Stimulated activated effector memory CD8-positive, alpha-beta T cell treated with anti-CD3 and anti-CD28 coated beads, Interleukin-12 subunit alpha, Interleukin-12 subunit beta, amount 100 ng/mL, for 72 hours (primary cell): ENCODE data around the gene KRT83.
"Not testable (repeated sequence)": the region's sequence is repeated elsewhere in the genome, so short reads cannot be mapped to it uniquely, and the experiment has no call there.

Experiments
- ATAC-seq: fragments of 150-1000 bp; cut with Tn5 transposase; 2 replicates; pipeline ENCODE4 v1.10.0; 2021
- DNase-seq, 2 donors: peaks; one replicate each; pipeline ENCODE4 v3.0.0; 2021 to 2022; ENCODE audit warnings: low spot score in 2 of 2
- H3K27ac Mint-ChIP-seq: one replicate; pipeline ENCODE4 v1.8.0; 2022; ENCODE audit warnings: mild to moderate bottlenecking, mixed read lengths
- H3K36me3 Mint-ChIP-seq: one replicate; pipeline ENCODE4 v1.8.0; 2022; ENCODE audit warnings: mild to moderate bottlenecking, mixed read lengths
- H3K4me1 Mint-ChIP-seq: one replicate; pipeline ENCODE4 v1.8.0; 2022; ENCODE audit warnings: mixed read lengths
- H3K4me3 Mint-ChIP-seq: one replicate; pipeline ENCODE4 v1.8.0; 2022; ENCODE audit warnings: mild to moderate bottlenecking, mixed read lengths
- H3K9me3 Mint-ChIP-seq: one replicate; pipeline ENCODE4 v1.8.0; 2022; ENCODE audit warnings: mixed read lengths

Gene KRT83

DNA sequence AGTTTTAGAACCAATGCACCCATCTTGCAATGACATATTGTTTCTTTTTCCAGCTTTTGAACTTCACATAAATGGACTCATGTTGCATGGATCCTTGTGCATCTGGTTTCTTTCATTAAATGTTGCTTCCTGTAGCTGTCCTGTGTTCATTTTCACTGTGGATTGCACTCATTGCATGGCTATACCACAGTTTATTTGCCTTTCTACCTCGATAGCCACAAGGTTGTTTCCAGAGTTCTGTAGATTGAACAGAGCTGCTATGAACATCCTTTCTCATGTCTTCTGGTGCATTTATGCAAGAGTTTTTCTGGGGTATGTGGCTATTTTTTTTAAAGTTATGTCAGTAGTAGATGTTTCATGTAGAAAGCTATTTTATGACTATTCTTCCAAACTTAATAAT, 26.4 kb downstream of the KRT83 start:
- DNase-seq (no peak), ATAC-seq (no peak)
- H3K27ac Mint-ChIP-seq, result no peak overlapping the region
- H3K4me1 Mint-ChIP-seq, result no peaks in the 10 kb centered on the region
- no peaks in the 10 kb centered on the region for H3K36me3 Mint-ChIP-seq
- no peaks in the 10 kb centered on the region for H3K9me3 Mint-ChIP-seq
- no peak overlapping the region for H3K4me3 Mint-ChIP-seq

GRCh38 chr12:52293926-52294325, 27.3 kb downstream of the KRT83 start:
- H3K9me3 Mint-ChIP-seq, result no peaks in the 10 kb centered on the region
- no peaks in the 10 kb centered on the region for H3K36me3 Mint-ChIP-seq
- DNase-seq, result no peak
- no peak for ATAC-seq
- H3K27ac Mint-ChIP-seq, result no peak overlapping the region
- no peak overlapping the region for H3K4me3 Mint-ChIP-seq
- H3K4me1 Mint-ChIP-seq, result no peaks in the 10 kb centered on the region

- H3K4me1 Mint-ChIP-seq, result peaks cover 15% of the 10 kb centered on the region
- H3K9me3 Mint-ChIP-seq, result no peaks in the 10 kb centered on the region
- no peak within 1 kb of the TSS for H3K27ac Mint-ChIP-seq
- no peaks in the 10 kb centered on the region for H3K36me3 Mint-ChIP-seq
- no peak for DNase-seq
- H3K4me3 Mint-ChIP-seq, result no peak within 1 kb of the TSS
- no peak for ATAC-seq
These were observed 29.8 kb downstream of the KRT83 start, which contains the start of gene KRT81 for GRCh38 chr12:52291267-52291935. Gene KRT81 (minus strand): TSS chr12:52291534. CDS start chr12:52291465, 69 bp downstream.

- DNase-seq, ATAC-seq, H3K9me3 Mint-ChIP-seq, H3K36me3 Mint-ChIP-seq, H3K27ac Mint-ChIP-seq, H3K4me3 Mint-ChIP-seq: not testable (repeated sequence)
- peaks cover 15% of the 10 kb centered on the region for H3K4me1 Mint-ChIP-seq
These were observed 30.6 kb downstream of the KRT83 start for GRCh38 chr12:52290483-52291134.

GRCh38 chr12:52287816-52288805, 33.1 kb downstream of the KRT83 start:
- H3K36me3 Mint-ChIP-seq, DNase-seq, H3K9me3 Mint-ChIP-seq, H3K4me3 Mint-ChIP-seq: not testable (repeated sequence)
- peak overlapping the region; percentile 76 for H3K27ac Mint-ChIP-seq
- H3K4me1 Mint-ChIP-seq, result peaks cover 15% of the 10 kb centered on the region
- ATAC-seq, result peak; percentile 74

DNA sequence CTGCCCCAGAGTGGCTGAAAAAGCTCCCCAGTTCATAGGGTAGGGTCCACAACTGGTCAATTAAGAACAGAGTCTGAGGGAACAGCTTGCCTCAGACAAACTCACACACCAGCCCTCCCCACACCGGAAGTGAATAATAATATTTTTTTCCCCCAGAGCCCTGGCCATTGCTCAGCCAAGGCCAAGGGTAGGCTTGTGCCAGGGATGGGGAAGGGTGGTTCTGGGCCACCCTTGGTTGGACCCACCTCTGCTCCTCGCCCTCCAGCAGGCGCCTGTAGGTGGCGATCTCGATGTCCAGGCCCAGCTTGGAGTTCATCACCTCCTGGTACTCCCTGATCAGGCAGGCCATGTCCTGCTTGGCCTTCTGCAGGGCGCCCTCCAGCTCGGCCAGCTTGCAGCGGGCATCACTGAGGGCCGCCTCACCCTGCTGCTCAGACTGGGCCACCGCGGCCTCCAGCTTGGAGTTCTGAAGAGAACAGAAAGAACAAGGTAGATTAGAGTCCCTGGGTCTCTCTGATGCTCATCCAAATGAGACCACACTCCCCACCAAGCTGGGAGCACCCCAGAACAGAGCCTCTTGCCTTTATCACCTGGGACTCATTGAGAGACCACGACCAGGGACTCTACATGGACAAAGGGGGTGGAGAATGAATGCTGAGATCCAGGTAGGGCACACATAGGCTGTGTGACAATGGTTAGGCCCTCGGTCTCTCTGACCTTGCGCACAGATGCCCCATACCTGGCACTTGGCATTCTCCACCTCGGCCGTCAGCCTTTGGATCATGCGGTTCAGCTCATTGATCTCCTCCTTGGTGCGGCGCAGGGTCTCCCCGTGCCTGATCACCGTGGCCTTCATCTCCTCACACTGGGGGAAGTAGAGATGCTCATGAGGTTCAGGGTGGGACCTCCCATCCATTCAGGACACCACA, 34.1 kb downstream of the KRT83 start:
- not testable (repeated sequence) for H3K4me3 Mint-ChIP-seq, DNase-seq, ATAC-seq, H3K9me3 Mint-ChIP-seq, H3K27ac Mint-ChIP-seq, H3K36me3 Mint-ChIP-seq
- H3K4me1 Mint-ChIP-seq, result peaks cover 15% of the 10 kb centered on the region

GRCh38 chr12:52285851-52286530, 35.2 kb downstream of the KRT83 start:
- Mint-ChIP-seq H3K4me3 (no peak overlapping the region), H3K27ac (no peak overlapping the region), H3K9me3 (no peaks in the 10 kb centered on the region), H3K4me1 (peaks cover 15% of the 10 kb centered on the region), H3K36me3 (no peaks in the 10 kb centered on the region)
- DNase-seq (no peak), ATAC-seq (no peak)

- H3K36me3 Mint-ChIP-seq, result no peaks in the 10 kb centered on the region
- no peaks in the 10 kb centered on the region for H3K9me3 Mint-ChIP-seq
- no peak for ATAC-seq
- H3K4me3 Mint-ChIP-seq, result no peak overlapping the region
- peaks cover 15% of the 10 kb centered on the region for H3K4me1 Mint-ChIP-seq
- no peak overlapping the region for H3K27ac Mint-ChIP-seq
- DNase-seq, result no peak
These were observed 35.9 kb downstream of the KRT83 start for GRCh38 chr12:52285172-52285745.

- Mint-ChIP-seq H3K36me3 (no peaks in the 10 kb centered on the region), H3K4me3 (no peak overlapping the region), H3K27ac (no peak overlapping the region), H3K9me3 (no peaks in the 10 kb centered on the region), H3K4me1 (peaks cover 15% of the 10 kb centered on the region)
- DNase-seq (no peak), ATAC-seq (no peak)
These were observed 36.5 kb downstream of the KRT83 start for GRCh38 chr12:52284562-52285171.

DNA sequence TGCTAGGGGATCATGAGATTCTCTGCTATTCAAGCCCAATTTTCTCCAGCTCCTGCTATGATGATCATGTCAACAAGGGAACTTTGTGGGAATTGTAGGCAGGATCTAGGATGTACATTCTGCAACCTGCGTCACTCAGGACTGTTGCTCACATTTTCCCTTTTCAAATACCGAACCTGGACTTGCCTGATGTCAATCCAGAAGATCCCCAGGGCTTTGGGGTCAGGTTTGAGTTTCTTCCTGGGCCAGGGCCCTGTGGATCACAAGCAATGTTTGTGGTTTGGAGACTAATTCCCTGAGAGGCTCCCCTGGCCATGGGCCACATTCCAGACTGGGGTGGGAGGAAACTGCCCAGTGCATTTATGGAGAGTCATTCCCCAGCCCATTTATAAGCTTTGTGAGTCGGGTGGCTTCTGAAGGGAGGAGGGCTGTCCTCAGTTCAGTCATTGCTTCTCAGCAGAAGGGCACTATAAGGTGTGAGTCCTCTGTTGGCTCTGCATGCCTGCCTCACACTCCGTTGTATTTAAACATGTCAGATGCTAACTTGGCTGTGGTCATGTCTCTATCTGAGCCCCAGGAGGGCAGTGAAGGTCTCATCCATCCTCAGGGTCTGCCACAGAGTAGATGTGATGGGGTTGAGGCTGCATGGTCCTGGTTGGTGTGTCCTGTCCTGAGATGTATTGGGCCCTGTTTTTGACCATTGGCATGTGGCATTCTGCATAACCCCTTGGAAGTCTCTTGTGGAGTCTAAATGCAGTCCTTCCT, 40.2 kb downstream of the KRT83 start:
- H3K4me1 Mint-ChIP-seq, result peaks cover 10% of the 10 kb centered on the region
- H3K4me3 Mint-ChIP-seq, result no peak overlapping the region
- H3K9me3 Mint-ChIP-seq, result no peaks in the 10 kb centered on the region
- H3K36me3 Mint-ChIP-seq, result no peaks in the 10 kb centered on the region
- no peak for ATAC-seq
- no peak overlapping the region for H3K27ac Mint-ChIP-seq
- DNase-seq, result no peak

DNA sequence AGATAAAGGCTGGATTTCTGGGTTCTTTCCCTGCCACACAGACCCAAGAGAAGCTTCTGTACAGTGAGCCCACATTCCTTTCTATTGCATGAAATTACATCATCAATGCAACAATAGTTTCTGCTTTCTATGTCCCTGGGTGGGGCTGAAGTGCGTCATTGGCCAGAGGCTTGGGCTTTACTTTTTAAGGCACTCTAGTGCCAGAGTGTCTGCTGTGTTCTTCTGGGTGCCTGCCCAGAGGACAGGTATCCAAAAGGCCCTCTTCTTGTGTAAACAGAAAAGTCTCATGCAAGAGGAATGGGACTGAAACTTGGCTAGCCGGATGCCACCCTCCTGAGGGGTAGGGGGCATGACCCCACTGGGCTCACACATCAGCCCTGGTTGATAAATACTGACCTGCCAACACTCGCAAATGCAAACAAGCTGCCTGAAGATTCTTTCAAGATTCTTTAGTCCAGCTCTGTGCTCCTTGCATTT, 40.8 kb downstream of the KRT83 start:
- H3K9me3 Mint-ChIP-seq, result no peaks in the 10 kb centered on the region
- no peak overlapping the region for H3K27ac Mint-ChIP-seq
- H3K36me3 Mint-ChIP-seq, result no peaks in the 10 kb centered on the region
- DNase-seq (no peak), ATAC-seq (no peak)
- H3K4me3 Mint-ChIP-seq, result no peak overlapping the region
- H3K4me1 Mint-ChIP-seq, result peaks cover 10% of the 10 kb centered on the region

- H3K27ac Mint-ChIP-seq, result no peak overlapping the region
- DNase-seq (no peak), ATAC-seq (no peak)
- H3K36me3 Mint-ChIP-seq, result no peaks in the 10 kb centered on the region
- no peak overlapping the region for H3K4me3 Mint-ChIP-seq
- no peaks in the 10 kb centered on the region for H3K9me3 Mint-ChIP-seq
- peaks cover 10% of the 10 kb centered on the region for H3K4me1 Mint-ChIP-seq
These were observed 41.5 kb downstream of the KRT83 start for GRCh38 chr12:52279422-52280318.
